GM18507 (cell line): ENCODE measurements around the gene ANAPC4.

ENCODE experiments used
- DNase-seq: peaks from one replicate; pipeline ENCODE4 v3.0.0; 2011; ENCODE audit warnings: low read depth; ENCODE audit not compliant: insufficient read length; ENCODE audit errors: extremely low spot score
- FAIRE-seq: peaks from 2 replicates; lab custom pipeline; 2011; peaks lifted over from hg19 to GRCh38; lab: Jason Lieb, UNC

Gene ANAPC4

GRCh38 chr4:25425361-25425760 lies 48.3 kb downstream of the ANAPC4 start:
- DNase-seq (no peak), FAIRE-seq (no peak)

- DNase-seq, result no peak
- no peak for FAIRE-seq
Measured at GRCh38 chr4:25427871-25428270, 50.8 kb downstream of the ANAPC4 start.

GRCh38 chr4:25430630-25431029 lies 53.6 kb downstream of the ANAPC4 start:
- FAIRE-seq, result no peak
- DNase-seq, result no peak

GRCh38 chr4:25433966-25434827 lies 57.1 kb downstream of the ANAPC4 start:
- FAIRE-seq (no peak), DNase-seq (no peak)

GRCh38 chr4:25437926-25438325 lies 60.9 kb downstream of the ANAPC4 start:
- no peak for FAIRE-seq
- DNase-seq, result no peak

GRCh38 chr4:25439918-25440477 lies 62.9 kb downstream of the ANAPC4 start:
- FAIRE-seq (peak; percentile 80), DNase-seq (peak; percentile 28)

GRCh38 chr4:25440478-25441030 lies 63.5 kb downstream of the ANAPC4 start:
- FAIRE-seq (no peak), DNase-seq (no peak)

- DNase-seq (no peak), FAIRE-seq (no peak)
Measured at GRCh38 chr4:25441519-25442117, 64.6 kb downstream of the ANAPC4 start.

- DNase-seq (no peak), FAIRE-seq (no peak)
Measured at GRCh38 chr4:25442863-25443307, 65.8 kb downstream of the ANAPC4 start.

- FAIRE-seq (no peak), DNase-seq (no peak)
Measured at GRCh38 chr4:25443851-25444250, 66.8 kb downstream of the ANAPC4 start.

GRCh38 chr4:25446611-25447010 lies 69.5 kb downstream of the ANAPC4 start:
- DNase-seq, result no peak
- no peak for FAIRE-seq

- FAIRE-seq (no peak), DNase-seq (no peak)
Measured at GRCh38 chr4:25448379-25449109, 71.5 kb downstream of the ANAPC4 start.

- DNase-seq (no peak), FAIRE-seq (no peak)
Measured at GRCh38 chr4:25449270-25449669, 72.2 kb downstream of the ANAPC4 start.

- FAIRE-seq, result peak; percentile 65
- no peak for DNase-seq
Measured at GRCh38 chr4:25449688-25450087, 72.6 kb downstream of the ANAPC4 start.

- FAIRE-seq (no peak), DNase-seq (no peak)
Measured at GRCh38 chr4:25450491-25450901, 73.4 kb downstream of the ANAPC4 start.

GRCh38 chr4:25451676-25452075 lies 74.6 kb downstream of the ANAPC4 start:
- DNase-seq (no peak), FAIRE-seq (no peak)

GRCh38 chr4:25452081-25452480 lies 75.0 kb downstream of the ANAPC4 start:
- DNase-seq (no peak), FAIRE-seq (no peak)

- no peak for DNase-seq
- FAIRE-seq, result no peak
Measured at GRCh38 chr4:25454476-25454875, 77.4 kb downstream of the ANAPC4 start.

- FAIRE-seq (no peak), DNase-seq (no peak)
Measured at GRCh38 chr4:25457053-25457715, 80.1 kb downstream of the ANAPC4 start.
